SK-N-SH (cell line): ENCODE measurements around the gene SLAMF6.
"Not testable (repeated sequence)": the region's sequence is repeated elsewhere in the genome, so short reads cannot be mapped to it uniquely, and the experiment has no call there.

Experiments
- RAD21 ChIP-seq: IDR thresholded peaks from 2 replicates; pipeline ENCODE4 v1.6.1; 2012; ENCODE audit warnings: mild to moderate bottlenecking, low read length
- TF ChIP-seq, protein P1 (sequence below): fragments of 200-600 bp; sonication (generic); IDR thresholded peaks from 2 replicates; pipeline ENCODE4 v1.6.1; 2017; ENCODE audit warnings: antibody characterized with exemption, mild to moderate bottlenecking, moderate library complexity

DNA sequence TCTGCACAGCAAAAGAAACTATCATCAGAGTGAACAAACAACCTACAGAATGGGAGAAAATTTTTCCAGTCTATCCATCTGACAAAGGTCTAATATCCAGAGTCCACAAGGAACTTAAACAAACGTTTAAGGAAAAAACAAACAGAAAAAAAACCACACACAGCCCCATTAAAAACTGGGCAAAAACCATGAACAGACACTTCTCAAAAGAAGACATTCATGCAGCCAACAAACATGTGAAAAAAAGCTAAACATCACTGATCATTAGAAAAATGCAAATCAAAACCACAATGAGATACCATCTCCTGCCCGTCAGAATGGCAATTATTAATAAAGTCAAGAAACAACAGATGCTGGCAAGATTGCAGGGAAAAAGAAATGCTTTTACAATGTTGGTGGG, 39.7 kb upstream of the SLAMF6 start:
- TF ChIP-seq, protein P1, sequence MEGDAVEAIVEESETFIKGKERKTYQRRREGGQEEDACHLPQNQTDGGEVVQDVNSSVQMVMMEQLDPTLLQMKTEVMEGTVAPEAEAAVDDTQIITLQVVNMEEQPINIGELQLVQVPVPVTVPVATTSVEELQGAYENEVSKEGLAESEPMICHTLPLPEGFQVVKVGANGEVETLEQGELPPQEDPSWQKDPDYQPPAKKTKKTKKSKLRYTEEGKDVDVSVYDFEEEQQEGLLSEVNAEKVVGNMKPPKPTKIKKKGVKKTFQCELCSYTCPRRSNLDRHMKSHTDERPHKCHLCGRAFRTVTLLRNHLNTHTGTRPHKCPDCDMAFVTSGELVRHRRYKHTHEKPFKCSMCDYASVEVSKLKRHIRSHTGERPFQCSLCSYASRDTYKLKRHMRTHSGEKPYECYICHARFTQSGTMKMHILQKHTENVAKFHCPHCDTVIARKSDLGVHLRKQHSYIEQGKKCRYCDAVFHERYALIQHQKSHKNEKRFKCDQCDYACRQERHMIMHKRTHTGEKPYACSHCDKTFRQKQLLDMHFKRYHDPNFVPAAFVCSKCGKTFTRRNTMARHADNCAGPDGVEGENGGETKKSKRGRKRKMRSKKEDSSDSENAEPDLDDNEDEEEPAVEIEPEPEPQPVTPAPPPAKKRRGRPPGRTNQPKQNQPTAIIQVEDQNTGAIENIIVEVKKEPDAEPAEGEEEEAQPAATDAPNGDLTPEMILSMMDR = not testable (repeated sequence)
- not testable (repeated sequence) for TF ChIP-seq RAD21
